H9 (cell line): Measurements from ENCODE around the gene NEDD4L. TPM values are rescaled to one million over a fixed set of nuclear protein-coding genes. Genes with fewer than 3 reads are reported as not detected.

Experiments used
- DNase-seq: peaks from one replicate; pipeline ENCODE4 v3.0.0-alpha.2; 2017
- H2AFZ ChIP-seq: one replicate; pipeline ENCODE4 v1.6.1; 2013; ENCODE audit warnings: mild to moderate bottlenecking, low read length, control low read depth, moderate library complexity
- H2AK5ac ChIP-seq: 2 replicates; pipeline ENCODE4 v1.6.1; 2013; ENCODE audit warnings: low read length, control low read depth, mixed read lengths; ENCODE audit not compliant: insufficient read length
- H2BK120ac ChIP-seq: one replicate; pipeline ENCODE4 v1.6.1; 2013; ENCODE audit warnings: low read depth, mild to moderate bottlenecking, low read length, control low read depth, inconsistent platforms; ENCODE audit not compliant: poor library complexity, severe bottlenecking
- H2BK12ac ChIP-seq: 2 replicates; pipeline ENCODE4 v1.6.1; 2013; ENCODE audit warnings: low read length, control low read depth, mixed read lengths, low read depth; ENCODE audit not compliant: insufficient read length
- H2BK15ac ChIP-seq: 2 replicates; pipeline ENCODE4 v1.6.1; 2013; ENCODE audit warnings: low read depth, low read length, control low read depth
- H2BK20ac ChIP-seq: one replicate; pipeline ENCODE4 v1.6.1; 2013; ENCODE audit warnings: low read depth, mild to moderate bottlenecking, low read length, control low read depth, inconsistent platforms; ENCODE audit not compliant: poor library complexity, severe bottlenecking
- H2BK5ac ChIP-seq: 2 replicates; pipeline ENCODE4 v1.6.1; 2013; ENCODE audit warnings: low read length, control low read depth, mixed read lengths; ENCODE audit not compliant: insufficient read length
- H3K14ac ChIP-seq: 2 replicates; pipeline ENCODE4 v1.6.1; 2013; ENCODE audit warnings: low read length, control low read depth; ENCODE audit not compliant: insufficient read depth
- H3K18ac ChIP-seq: 2 replicates; pipeline ENCODE4 v1.6.1; 2013; ENCODE audit warnings: low read depth, mild to moderate bottlenecking, mixed read lengths, low read length, control low read depth; ENCODE audit not compliant: insufficient read length
- H3K23ac ChIP-seq: 2 replicates; pipeline ENCODE4 v1.6.1; 2013; ENCODE audit warnings: low read length, control low read depth, mixed read lengths, low read depth; ENCODE audit not compliant: insufficient read length
- H3K23me2 ChIP-seq: 2 replicates; pipeline ENCODE4 v1.6.1; 2013; ENCODE audit warnings: low read depth, mild to moderate bottlenecking, mixed read lengths, low read length, control low read depth; ENCODE audit not compliant: insufficient read length, poor library complexity, severe bottlenecking
- H3K27ac ChIP-seq: 2 replicates; pipeline ENCODE4 v1.5.1; 2013; ENCODE audit warnings: low read length, control low read depth, mixed read lengths, low read depth; ENCODE audit not compliant: insufficient read length
- H3K27me3 ChIP-seq: 2 replicates; pipeline ENCODE4 v1.6.1; 2013; ENCODE audit warnings: low read length, control low read depth, inconsistent platforms; ENCODE audit not compliant: insufficient read depth
- H3K4ac ChIP-seq: 2 replicates; pipeline ENCODE4 v1.6.1; 2013; ENCODE audit warnings: low read depth, mild to moderate bottlenecking, control low read depth, inconsistent platforms, low read length, moderate library complexity
- H3K4me1 ChIP-seq: 2 replicates; pipeline ENCODE4 v1.6.1; 2013; ENCODE audit warnings: low read length, control low read depth, inconsistent platforms; ENCODE audit not compliant: insufficient read depth
- H3K4me2 ChIP-seq: 2 replicates; pipeline ENCODE4 v1.6.1; 2013; ENCODE audit warnings: low read length, control low read depth, mixed read lengths; ENCODE audit not compliant: insufficient read length, insufficient read depth
- H3K56ac ChIP-seq: 2 replicates; pipeline ENCODE4 v1.6.1; 2013; ENCODE audit warnings: low read depth, mild to moderate bottlenecking, mixed read lengths, low read length, control low read depth; ENCODE audit not compliant: insufficient read length
- H3K79me1 ChIP-seq: 2 replicates; pipeline ENCODE4 v1.6.1; 2013; ENCODE audit warnings: low read depth, mild to moderate bottlenecking, moderate library complexity, low read length, control low read depth, inconsistent platforms; ENCODE audit not compliant: insufficient read depth, poor library complexity, severe bottlenecking
- H3K79me2 ChIP-seq: 2 replicates; pipeline ENCODE4 v1.6.1; 2013; ENCODE audit warnings: low read length, control low read depth, inconsistent platforms; ENCODE audit not compliant: insufficient read depth
- H3K9ac ChIP-seq: 2 replicates; pipeline ENCODE4 v1.6.1; 2013; ENCODE audit warnings: low read length, control low read depth, mixed read lengths; ENCODE audit not compliant: insufficient read length; ENCODE audit errors: extremely low read depth
- H3K9me3 ChIP-seq: one replicate; pipeline ENCODE4 v1.6.1; 2013; ENCODE audit warnings: low read depth, low read length, inconsistent platforms; ENCODE audit not compliant: control insufficient read depth
- H3T11ph ChIP-seq: one replicate; pipeline ENCODE4 v1.6.1; 2013; ENCODE audit warnings: mild to moderate bottlenecking, low read length, control low read depth, inconsistent platforms
- H4K20me1 ChIP-seq: one replicate; pipeline ENCODE4 v1.6.1; 2013; ENCODE audit not compliant: control insufficient read depth, insufficient read length, insufficient read depth
- H4K5ac ChIP-seq: 2 replicates; pipeline ENCODE4 v1.6.1; 2013; ENCODE audit warnings: low read depth, mild to moderate bottlenecking, mixed read lengths, low read length, control low read depth; ENCODE audit not compliant: insufficient read length
- H4K8ac ChIP-seq: replicated peaks from 2 replicates; pipeline ENCODE4 v1.6.1; 2013; ENCODE audit warnings: low read length, control low read depth, mixed read lengths, low read depth; ENCODE audit not compliant: insufficient read length
- H4K91ac ChIP-seq: 2 replicates; pipeline ENCODE4 v1.6.1; 2013; ENCODE audit warnings: low read depth, mild to moderate bottlenecking, moderate library complexity, mixed read lengths, low read length, control low read depth; ENCODE audit not compliant: insufficient read length
- H3K27ac Mint-ChIP-seq, 3 experiments: 2 replicates in 2 of 3; 3 replicates in 1 of 3; pipeline ENCODE4 v1.8.0; 2020 to 2021; ENCODE audit warnings: mixed read lengths in 3 of 3, mild to moderate bottlenecking in 1 of 3, moderate library complexity in 1 of 3
- H3K27me3 Mint-ChIP-seq: 2 replicates; pipeline ENCODE4 v1.8.0; 2021; ENCODE audit warnings: low read depth, mild to moderate bottlenecking, moderate library complexity, mixed read lengths
- H3K36me3 Mint-ChIP-seq, 3 experiments: 2 replicates in 2 of 3; 3 replicates in 1 of 3; pipeline ENCODE4 v1.8.0; 2020 to 2021; ENCODE audit warnings: low read depth in 3 of 3, mixed read lengths in 3 of 3; ENCODE audit not compliant: insufficient read depth in 1 of 3
- H3K4me1 Mint-ChIP-seq, 2 experiments: 2 replicates each; pipeline ENCODE4 v1.8.0; 2020; ENCODE audit warnings: mixed read lengths in 2 of 2
- H3K4me3 Mint-ChIP-seq, 2 experiments: 2 replicates in 1 of 2; 3 replicates in 1 of 2; pipeline ENCODE4 v1.8.0; 2020 to 2021; ENCODE audit warnings: mild to moderate bottlenecking in 2 of 2, mixed read lengths in 2 of 2, moderate library complexity in 1 of 2
- H3K9me3 Mint-ChIP-seq, 2 experiments: 2 replicates in 1 of 2; 3 replicates in 1 of 2; pipeline ENCODE4 v1.8.0; 2020; ENCODE audit warnings: mild to moderate bottlenecking in 2 of 2, mixed read lengths in 2 of 2, moderate library complexity in 1 of 2
- WGBS: extraction: QIAGEN DNeasy Blood & Tissue Kit; methylation state at CpG from one replicate; pipeline ENCODE4 v1.1.7; 2013; ENCODE audit warnings: missing lambda C conversion rate, low lambda C conversion rate, mixed read lengths; ENCODE audit not compliant: insufficient read length; ENCODE audit errors: extremely low coverage; 5-methylcytosine and 5-hydroxymethylcytosine counted together
- total RNA-seq: library from RNA; stranded (reverse); gene quantifications from 2 replicates; pipeline ENCODE4 v1.2.1, GENCODE V29; 2021
- TF ChIP-seq, protein P1 (sequence below): fragments of 200-600 bp; sonication (generic); conservative IDR thresholded peaks from 3 replicates; pipeline ENCODE4 v1.8.0; 2021; ENCODE audit warnings: antibody characterized with exemption, mild to moderate bottlenecking

Gene NEDD4L
- total RNA-seq, 1 experiment from 2014 or later = 76.3 TPM

DNA sequence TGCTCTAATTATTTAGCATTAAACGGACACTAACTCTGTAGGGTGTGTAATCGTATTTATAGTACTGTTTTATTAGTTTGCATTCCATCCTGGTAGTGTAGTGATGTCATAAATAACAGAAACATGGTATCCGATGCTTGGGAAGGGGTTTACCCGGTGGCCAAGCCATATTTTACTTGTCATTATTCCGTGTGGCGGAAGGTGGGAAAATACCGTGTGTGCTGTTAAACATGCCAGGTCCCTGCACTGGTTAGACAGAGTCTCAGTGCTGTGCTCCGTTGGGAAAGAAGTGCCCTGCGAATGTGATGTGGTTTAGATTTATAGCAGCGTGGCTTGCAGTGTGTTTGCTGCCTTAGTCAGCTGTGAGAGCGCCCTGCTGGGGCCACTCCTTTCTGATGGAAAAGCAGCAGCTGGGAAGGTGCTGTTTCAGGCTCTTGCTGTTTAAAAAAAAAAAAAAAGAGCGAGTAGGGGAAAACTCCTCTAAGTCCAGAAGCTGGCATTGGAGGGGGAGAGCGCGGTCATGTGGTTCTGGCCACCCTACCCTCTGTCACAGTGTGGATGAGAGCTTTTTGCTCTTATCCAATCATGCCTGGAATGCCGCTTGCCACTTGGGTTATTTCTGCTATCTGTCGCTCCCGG, 211.0 kb downstream of the NEDD4L start:
- Histone ChIP-seq H2BK15ac (no peak overlapping the region), H3K27me3 (no peaks in the 10 kb centered on the region), H3K27ac (no peak overlapping the region), H3K9ac (no peak overlapping the region), H2BK12ac (no peak overlapping the region), H3K4me1 (peaks cover 7% of the 10 kb centered on the region; the same call in 1 of the 2 replicates), H3T11ph (no peak overlapping the region), H2BK120ac (no peak overlapping the region), H4K5ac (no peak overlapping the region), H3K56ac (no peak overlapping the region), H3K23me2 (no peaks in the 10 kb centered on the region), H4K91ac (no peak overlapping the region), H3K14ac (peak overlapping the region; percentile 1), H2BK20ac (no peak overlapping the region), H4K20me1 (no peaks in the 10 kb centered on the region), H3K9me3 (no peaks in the 10 kb centered on the region), H3K23ac (no peak overlapping the region), H3K79me2 (no peaks in the 10 kb centered on the region), H3K18ac (no peak overlapping the region), H2AFZ (no peak overlapping the region), H2AK5ac (no peak overlapping the region), H2BK5ac (no peak overlapping the region), H3K4ac (no peak overlapping the region), H3K79me1 (no peaks in the 10 kb centered on the region), H3K4me2 (peak overlapping the region; percentile 33), H4K8ac (no peak overlapping the region)
- H3K36me3 Mint-ChIP-seq = peaks cover 2 to 9% (median 3%) of the 10 kb centered on the region in 3 experiments; a peak in 5 of 7 replicates
- peak; percentile 74 for DNase-seq
- no peaks in the 10 kb centered on the region for H3K9me3 Mint-ChIP-seq
- peak overlapping the region; percentile 40 to 70 for H3K4me3 Mint-ChIP-seq
- TF ChIP-seq, protein P1, sequence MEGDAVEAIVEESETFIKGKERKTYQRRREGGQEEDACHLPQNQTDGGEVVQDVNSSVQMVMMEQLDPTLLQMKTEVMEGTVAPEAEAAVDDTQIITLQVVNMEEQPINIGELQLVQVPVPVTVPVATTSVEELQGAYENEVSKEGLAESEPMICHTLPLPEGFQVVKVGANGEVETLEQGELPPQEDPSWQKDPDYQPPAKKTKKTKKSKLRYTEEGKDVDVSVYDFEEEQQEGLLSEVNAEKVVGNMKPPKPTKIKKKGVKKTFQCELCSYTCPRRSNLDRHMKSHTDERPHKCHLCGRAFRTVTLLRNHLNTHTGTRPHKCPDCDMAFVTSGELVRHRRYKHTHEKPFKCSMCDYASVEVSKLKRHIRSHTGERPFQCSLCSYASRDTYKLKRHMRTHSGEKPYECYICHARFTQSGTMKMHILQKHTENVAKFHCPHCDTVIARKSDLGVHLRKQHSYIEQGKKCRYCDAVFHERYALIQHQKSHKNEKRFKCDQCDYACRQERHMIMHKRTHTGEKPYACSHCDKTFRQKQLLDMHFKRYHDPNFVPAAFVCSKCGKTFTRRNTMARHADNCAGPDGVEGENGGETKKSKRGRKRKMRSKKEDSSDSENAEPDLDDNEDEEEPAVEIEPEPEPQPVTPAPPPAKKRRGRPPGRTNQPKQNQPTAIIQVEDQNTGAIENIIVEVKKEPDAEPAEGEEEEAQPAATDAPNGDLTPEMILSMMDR = no peak
- H3K27ac Mint-ChIP-seq = peak overlapping the region; percentile 34 to 92 (median 89); a peak in 6 of 7 replicates
- WGBS = no CpG with 5 or more reads among the region's 17 CpGs
- H3K27me3 Mint-ChIP-seq = no peaks in the 10 kb centered on the region
- H3K4me1 Mint-ChIP-seq = peaks cover 52 to 65% of the 10 kb centered on the region in 2 experiments
